GM18505 (cell line): Measurements from ENCODE around the gene MTHFD2.
A peak's percentile ranks its signal among the peaks of the same experiment; 100 is the strongest.
"Not testable (repeated sequence)": the region's sequence is repeated elsewhere in the genome, so short reads cannot be mapped to it uniquely, and the experiment has no call there.

Experiments
- ATAC-seq: cut with Tn5 transposase; IDR thresholded peaks from one replicate; pipeline ENCODE4 v1.9.1; 2021; ENCODE audit not compliant: unreplicated experiment
- POLR2A ChIP-seq: IDR thresholded peaks from 4 replicates; pipeline ENCODE4 v1.6.1; 2011; ENCODE audit warnings: borderline replicate concordance; ENCODE audit not compliant: insufficient read depth, insufficient read length; ENCODE audit errors: extremely low read depth

The MTHFD2 gene

DNA sequence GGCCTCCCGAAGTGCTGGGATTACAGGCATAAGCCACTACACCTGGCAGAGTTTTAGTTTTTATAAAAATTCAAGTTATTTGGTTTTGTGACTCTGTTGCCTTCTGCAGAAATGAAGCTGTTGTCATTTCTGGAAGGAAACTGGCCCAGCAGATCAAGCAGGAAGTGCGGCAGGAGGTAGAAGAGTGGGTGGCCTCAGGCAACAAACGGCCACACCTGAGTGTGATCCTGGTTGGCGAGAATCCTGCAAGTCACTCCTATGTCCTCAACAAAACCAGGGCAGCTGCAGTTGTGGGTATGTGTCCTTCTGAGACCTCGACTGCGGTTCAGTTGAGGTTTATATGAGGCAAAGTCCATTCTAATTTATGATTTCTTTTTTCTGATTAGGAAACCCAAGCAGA is 7.2 kb downstream of the MTHFD2 start:
- no peak for ATAC-seq
- TF ChIP-seq POLR2A, result no peak

DNA sequence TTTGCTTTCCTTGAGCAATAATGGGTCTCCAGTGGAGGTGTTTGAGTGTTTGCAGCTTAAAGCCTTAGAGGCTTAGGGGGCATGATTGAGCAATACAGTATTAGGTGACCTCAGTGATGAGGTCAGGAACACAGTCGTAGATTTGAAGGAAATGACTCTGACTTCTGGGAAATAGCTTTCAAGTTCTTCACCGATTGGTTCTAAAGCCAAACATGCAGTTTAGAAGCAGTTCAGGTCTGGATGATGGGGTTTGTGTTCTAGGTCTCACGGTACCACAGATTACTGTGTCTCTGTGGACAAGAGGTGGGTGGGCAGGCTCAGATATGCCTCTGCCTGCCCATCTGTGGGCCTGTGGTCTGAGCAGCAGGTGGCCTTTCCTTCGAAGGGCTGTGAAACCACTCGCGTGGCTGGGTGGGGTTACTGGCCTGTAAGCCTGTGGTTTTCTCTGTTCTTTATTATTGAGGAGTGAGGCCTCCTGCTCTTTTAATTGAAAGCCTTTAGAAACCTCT is 7.8 kb downstream of the MTHFD2 start:
- no peak for ATAC-seq
- TF ChIP-seq POLR2A, result no peak

GRCh38 chr2:74212702-74213410 is 14.4 kb downstream of the MTHFD2 start:
- ATAC-seq, result no peak
- TF ChIP-seq POLR2A, result no peak

GRCh38 chr2:74215771-74216170 is 17.4 kb downstream of the MTHFD2 start:
- not testable (repeated sequence) for ATAC-seq

GRCh38 chr2:74216642-74217041 is 18.2 kb downstream of the MTHFD2 start:
- no peak for ATAC-seq
- no peak for TF ChIP-seq POLR2A

GRCh38 chr2:74219846-74220486 is 21.6 kb downstream of the MTHFD2 start:
- peak; percentile 38 for TF ChIP-seq POLR2A
- no peak for ATAC-seq

- no peak for ATAC-seq
- no peak for TF ChIP-seq POLR2A
Observed at GRCh38 chr2:74221091-74221490, 22.7 kb downstream of the MTHFD2 start.

GRCh38 chr2:74221604-74222299 is 23.3 kb downstream of the MTHFD2 start:
- ATAC-seq, result no peak
- TF ChIP-seq POLR2A, result peak; percentile 37

- ATAC-seq, result no peak
- peak; percentile 1 for TF ChIP-seq POLR2A
Observed at GRCh38 chr2:74222300-74222650, 23.9 kb downstream of the MTHFD2 start.

DNA sequence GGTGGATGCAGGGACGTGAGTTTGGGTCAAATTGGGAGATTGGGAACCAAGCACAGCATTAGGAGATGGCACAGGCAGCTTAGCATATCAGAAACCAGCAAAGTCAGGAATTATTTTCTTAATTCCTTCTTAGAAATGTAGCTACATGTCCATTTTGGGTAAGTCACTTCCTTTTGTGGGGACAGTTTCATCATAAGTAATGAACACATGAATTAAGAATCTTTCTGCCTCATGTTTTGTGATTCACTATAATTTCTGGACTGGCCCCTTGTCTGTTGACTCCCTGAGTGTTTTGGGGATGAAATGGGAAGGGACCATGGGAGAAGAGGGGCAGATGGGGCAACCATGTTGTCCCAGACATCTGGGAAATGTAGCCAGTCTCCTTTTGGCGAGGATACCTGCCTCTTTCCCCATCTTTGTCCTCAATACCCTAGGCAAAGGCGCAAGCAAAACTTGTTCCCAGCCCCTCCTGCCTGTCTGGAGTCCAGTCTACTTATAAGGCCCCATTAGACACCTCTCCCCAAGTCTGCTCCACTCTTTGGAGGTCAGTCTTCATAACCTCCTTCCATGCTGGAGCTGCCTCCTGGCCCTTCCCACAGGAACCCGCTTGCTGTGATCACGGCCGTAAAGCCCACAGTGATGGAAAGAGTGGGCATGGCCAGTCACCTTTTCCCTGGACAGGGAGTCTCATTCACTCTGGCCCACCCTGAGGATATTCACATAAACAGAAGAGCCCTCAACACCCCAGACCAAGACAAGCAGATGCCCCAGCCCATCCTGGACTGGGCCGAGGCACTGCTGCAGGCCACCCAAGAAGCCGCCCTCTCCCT is 25.7 kb downstream of the MTHFD2 start:
- peak; percentile 31 for TF ChIP-seq POLR2A
- ATAC-seq, result no peak

DNA sequence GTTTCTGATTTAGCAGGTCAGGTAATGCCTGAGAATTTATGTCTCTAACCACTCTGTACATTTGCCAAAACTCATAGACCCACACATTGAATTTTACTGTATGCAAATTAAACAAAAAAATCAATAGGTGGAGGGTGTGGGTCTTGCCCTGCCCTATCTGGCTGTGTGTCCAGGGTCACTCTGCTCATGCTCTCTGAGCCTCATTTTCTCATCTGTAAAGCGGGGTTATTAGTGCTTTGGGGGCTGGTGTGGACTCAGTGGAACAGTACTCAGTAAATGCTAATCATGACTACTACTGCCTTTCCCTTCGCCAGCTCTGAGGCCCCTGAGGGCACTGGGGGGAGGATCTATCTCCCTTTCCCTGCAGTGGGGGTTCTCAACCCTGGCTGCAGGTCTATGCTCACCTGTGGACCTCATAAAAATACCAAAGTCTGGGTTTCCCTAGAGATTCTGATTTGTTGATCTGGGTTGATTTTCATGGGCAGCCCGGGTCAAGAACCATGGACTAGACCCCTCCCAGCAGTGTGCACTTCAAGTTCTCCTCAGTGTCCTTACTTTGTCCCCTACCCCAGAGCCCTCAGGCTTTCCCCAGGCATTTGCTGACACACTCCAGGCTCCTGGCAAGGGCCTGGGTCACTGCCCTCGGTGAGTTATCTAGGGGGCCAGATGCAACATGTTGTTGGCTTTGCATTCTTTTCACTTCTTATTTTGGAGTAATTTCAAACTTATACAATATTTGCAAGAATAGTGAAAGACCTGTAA is 27.5 kb downstream of the MTHFD2 start:
- TF ChIP-seq POLR2A, result no peak
- no peak for ATAC-seq

GRCh38 chr2:74226648-74227213 is 28.3 kb downstream of the MTHFD2 start:
- no peak for ATAC-seq

More at GRCh38 chr2:74226648-74227213, 28.3 kb downstream of the MTHFD2 start:
- no peak for TF ChIP-seq POLR2A
